Muscle layer of colon (tissue), 2 donors: ENCODE measurements around the gene RASA2.
"Not testable (repeated sequence)": the region's sequence is repeated elsewhere in the genome, so short reads cannot be mapped to it uniquely, and the experiment has no call there.

Experiments used
- H3K27ac ChIP-seq: one replicate; pipeline ENCODE4 v1.7.0; 2013; ENCODE audit warnings: low read depth, mild to moderate bottlenecking, low read length, moderate library complexity
- H3K27me3 ChIP-seq, 2 donors: one replicate each; pipeline ENCODE4 v1.7.0; 2013; ENCODE audit warnings: low read length in 2 of 2, mild to moderate bottlenecking in 2 of 2; ENCODE audit not compliant: insufficient read depth in 2 of 2, control insufficient read depth in 1 of 2
- H3K36me3 ChIP-seq: one replicate; pipeline ENCODE4 v1.7.0; 2013; ENCODE audit warnings: mild to moderate bottlenecking, low read length; ENCODE audit not compliant: insufficient read depth
- H3K4me1 ChIP-seq: one replicate; pipeline ENCODE4 v1.7.0; 2013; ENCODE audit warnings: mild to moderate bottlenecking, low read length; ENCODE audit not compliant: insufficient read depth
- H3K4me3 ChIP-seq, 2 donors: one replicate each; pipeline ENCODE4 v1.7.0; 2013; ENCODE audit warnings: low read length in 2 of 2, low read depth in 1 of 2, mild to moderate bottlenecking in 1 of 2, moderate library complexity in 1 of 2
- H3K9ac ChIP-seq: one replicate; pipeline ENCODE4 v1.7.0; 2013; ENCODE audit warnings: low read length
- H3K9me3 ChIP-seq: one replicate; pipeline ENCODE4 v1.7.0; 2013; ENCODE audit warnings: mild to moderate bottlenecking, low read length
- donor health status: abdominal sarcoma.
- donor health status: Adenocarcinoma of cecum.

The RASA2 gene

DNA sequence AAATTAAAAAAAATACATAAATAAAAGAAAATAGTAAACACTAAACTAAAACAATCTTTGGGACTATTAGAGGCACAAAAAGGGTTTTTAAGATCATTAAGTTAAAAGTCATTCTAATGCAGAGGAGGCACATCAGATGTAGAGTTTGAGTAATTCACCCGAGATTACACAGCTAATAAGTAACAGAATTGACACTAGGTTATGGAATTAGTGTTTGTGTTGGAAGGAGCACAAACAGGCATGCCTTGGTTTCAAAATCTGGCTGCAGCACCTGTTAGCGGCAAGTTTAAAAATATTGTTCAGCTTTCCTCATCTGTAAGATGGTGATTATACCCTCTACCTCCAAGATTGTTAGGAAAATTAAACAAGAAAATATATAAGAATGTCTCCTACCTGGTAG is 39.0 kb downstream of the RASA2 start:
- H3K4me3 ChIP-seq: no peak overlapping the region
- H3K9ac ChIP-seq: no peak overlapping the region
- no peaks in the 10 kb centered on the region for H3K4me1 ChIP-seq
- H3K27me3 ChIP-seq: no peaks in the 10 kb centered on the region
- H3K9me3 ChIP-seq: no peaks in the 10 kb centered on the region
- H3K36me3 ChIP-seq: peaks cover 4% of the 10 kb centered on the region
- H3K27ac ChIP-seq: no peak overlapping the region

DNA sequence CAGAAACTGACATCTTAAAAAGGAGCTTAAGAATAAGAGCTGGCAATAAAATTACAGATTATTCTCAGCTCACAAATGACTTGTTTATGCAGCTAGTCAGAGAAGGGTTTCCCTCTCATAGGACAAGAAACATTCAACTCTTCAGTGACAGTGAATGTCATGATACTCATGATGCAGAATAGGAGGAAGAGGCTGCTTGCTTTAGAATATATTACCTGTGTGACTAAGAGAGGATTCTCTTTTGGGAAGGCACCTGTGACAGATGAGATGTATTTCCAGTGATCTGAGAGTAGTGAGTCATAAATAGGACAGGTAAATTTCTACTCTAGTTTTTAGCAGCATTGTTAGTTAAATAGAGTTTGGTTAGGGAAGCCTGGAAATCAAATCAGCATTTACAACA is 39.9 kb downstream of the RASA2 start:
- H3K9ac ChIP-seq: no peak overlapping the region
- H3K36me3 ChIP-seq: peaks cover 4% of the 10 kb centered on the region
- no peak overlapping the region for H3K4me3 ChIP-seq
- H3K9me3 ChIP-seq: no peaks in the 10 kb centered on the region
- H3K27ac ChIP-seq: no peak overlapping the region
- no peaks in the 10 kb centered on the region for H3K4me1 ChIP-seq
- no peaks in the 10 kb centered on the region for H3K27me3 ChIP-seq

DNA sequence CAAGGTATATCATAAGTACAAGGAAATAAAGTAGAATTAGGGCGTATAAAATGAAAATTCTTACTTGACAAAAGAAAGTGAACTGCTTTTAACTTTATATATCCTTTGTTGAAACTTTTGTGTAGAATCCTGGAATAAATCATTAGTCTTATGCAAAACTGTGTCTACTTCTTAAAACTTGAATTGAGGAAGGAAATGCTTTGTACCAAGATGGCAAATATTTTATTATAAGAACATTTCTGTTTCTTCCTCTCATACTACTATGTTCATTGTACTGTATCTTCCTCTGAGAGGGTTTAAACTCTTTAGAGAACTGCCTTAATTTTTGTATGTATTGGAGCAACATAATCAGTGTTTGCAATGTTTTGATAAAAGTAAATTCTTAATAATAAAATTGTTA is 42.0 kb downstream of the RASA2 start:
- no peaks in the 10 kb centered on the region for H3K27me3 ChIP-seq
- no peak overlapping the region for H3K9ac ChIP-seq
- H3K9me3 ChIP-seq: no peaks in the 10 kb centered on the region
- no peaks in the 10 kb centered on the region for H3K4me1 ChIP-seq
- no peaks in the 10 kb centered on the region for H3K36me3 ChIP-seq
- no peak overlapping the region for H3K27ac ChIP-seq
- H3K4me3 ChIP-seq: no peak overlapping the region

DNA sequence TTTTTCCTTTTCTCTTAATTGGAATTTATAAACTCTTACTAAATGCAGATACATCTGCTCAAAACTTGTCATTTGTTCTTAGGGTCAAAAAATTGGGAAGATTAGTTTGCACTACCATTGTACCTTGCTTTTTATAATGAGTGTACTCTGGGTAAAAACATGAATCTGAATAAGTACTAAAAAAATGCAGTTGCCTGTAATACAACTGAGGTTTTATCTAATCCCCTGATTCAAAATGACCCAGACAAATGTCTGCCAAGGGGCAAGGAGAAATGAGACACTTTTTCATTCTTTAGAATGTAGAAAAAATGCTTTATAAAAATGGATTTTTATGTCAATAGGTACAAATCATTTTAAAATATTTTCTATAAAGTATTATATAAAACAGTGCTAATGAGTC is 42.4 kb downstream of the RASA2 start:
- Histone ChIP-seq H3K27ac (no peak overlapping the region), H3K9me3 (no peaks in the 10 kb centered on the region), H3K36me3 (no peaks in the 10 kb centered on the region), H3K27me3 (no peaks in the 10 kb centered on the region), H3K9ac (no peak overlapping the region), H3K4me1 (no peaks in the 10 kb centered on the region), H3K4me3 (no peak overlapping the region)

DNA sequence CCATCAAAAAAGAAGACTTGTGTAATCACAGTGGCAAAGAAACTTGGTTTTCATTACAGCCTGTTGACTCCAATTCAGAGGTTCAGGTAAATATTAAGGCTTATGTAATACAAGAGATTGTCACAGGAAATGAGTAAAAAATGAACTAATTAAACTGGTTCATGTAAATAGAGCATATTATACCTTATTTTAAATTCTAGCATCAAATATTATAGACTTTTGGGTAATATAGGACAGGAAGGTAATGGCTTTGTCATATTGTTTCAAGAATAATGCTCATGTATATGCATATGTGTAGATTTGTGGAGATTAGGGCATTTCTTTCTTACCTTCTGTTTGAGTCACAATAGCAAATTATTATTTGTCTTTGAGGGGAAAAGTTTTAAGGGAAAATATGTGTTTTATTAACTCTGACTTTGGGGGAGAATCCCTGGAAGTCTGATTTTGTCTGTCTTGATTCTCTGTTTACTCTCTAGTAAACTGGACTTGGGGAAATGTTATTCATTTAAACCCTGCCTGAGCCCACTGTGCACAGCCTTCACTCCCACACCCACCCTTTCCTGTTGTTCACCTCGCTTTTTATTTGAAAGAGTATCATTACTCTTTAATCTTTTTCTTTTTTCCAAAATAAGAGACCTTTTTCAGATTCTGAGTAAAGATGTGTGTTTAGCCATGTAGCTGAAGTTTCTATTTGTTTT is 43.0 kb downstream of the RASA2 start:
- no peaks in the 10 kb centered on the region for H3K27me3 ChIP-seq
- no peak overlapping the region for H3K9ac ChIP-seq
- H3K36me3 ChIP-seq: no peaks in the 10 kb centered on the region
- no peak overlapping the region for H3K27ac ChIP-seq
- no peaks in the 10 kb centered on the region for H3K9me3 ChIP-seq
- H3K4me1 ChIP-seq: no peaks in the 10 kb centered on the region
- H3K4me3 ChIP-seq: no peak overlapping the region

DNA sequence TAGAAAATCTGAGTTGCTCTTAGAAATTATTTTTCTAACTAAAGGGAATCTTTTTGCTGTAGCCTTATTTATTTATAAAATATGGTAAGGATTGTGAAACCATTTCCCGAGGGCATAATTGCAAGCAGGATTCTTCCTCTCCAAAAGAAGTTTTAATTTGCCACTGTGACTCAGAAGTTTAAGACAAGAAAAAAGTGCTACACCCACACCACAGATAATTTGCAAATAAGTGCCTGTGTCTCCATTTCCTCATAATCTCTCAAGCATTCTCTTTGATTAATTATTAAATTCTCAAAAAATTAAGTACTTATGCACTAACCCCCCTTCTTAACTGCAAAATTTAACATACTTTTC is 43.6 kb downstream of the RASA2 start:
- no peaks in the 10 kb centered on the region for H3K27me3 ChIP-seq
- H3K27ac ChIP-seq: no peak overlapping the region
- H3K4me1 ChIP-seq: no peaks in the 10 kb centered on the region
- no peaks in the 10 kb centered on the region for H3K36me3 ChIP-seq
- no peaks in the 10 kb centered on the region for H3K9me3 ChIP-seq
- no peak overlapping the region for H3K4me3 ChIP-seq
- no peak overlapping the region for H3K9ac ChIP-seq

DNA sequence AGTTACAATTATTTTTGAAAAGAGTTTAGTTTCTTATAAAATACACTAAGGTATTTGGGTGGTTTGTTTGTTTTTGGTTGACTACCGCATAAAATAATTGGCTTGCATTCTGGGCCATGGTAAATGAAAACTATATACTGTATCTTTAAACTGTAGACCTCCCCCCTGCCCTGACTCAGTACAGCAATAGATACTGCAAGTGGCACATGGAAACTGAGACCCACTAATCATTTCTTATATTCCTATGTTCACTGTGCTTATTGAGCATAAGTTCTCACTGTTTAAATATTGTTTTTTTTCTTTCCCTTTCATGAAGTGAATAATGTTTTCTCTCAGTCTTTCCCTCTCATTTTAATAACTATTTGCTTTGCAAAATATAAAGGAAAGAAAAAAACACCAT is 45.8 kb downstream of the RASA2 start:
- H3K36me3 ChIP-seq: no peaks in the 10 kb centered on the region
- H3K4me1 ChIP-seq: no peaks in the 10 kb centered on the region
- H3K27me3 ChIP-seq: no peaks in the 10 kb centered on the region
- H3K9me3 ChIP-seq: no peaks in the 10 kb centered on the region
- no peak overlapping the region for H3K27ac ChIP-seq
- H3K4me3 ChIP-seq: no peak overlapping the region
- H3K9ac ChIP-seq: no peak overlapping the region

DNA sequence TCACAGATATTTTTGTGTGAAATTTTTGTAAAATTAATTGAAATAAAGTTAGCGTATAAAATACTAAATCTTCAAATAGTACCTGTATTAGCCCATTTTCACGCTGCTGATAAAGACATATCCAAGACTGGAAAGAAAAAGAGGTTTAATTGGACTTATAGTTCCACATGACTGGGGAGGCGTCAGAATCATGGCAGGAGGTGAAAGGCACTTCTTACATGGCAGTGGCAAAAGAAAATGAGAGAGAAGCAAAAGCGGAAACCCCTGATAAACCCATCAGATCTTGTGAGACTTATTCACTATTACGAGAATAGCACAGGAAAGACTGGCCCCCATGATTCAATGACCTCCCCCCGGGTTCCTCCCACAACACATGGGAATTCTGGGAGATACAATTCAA is 49.2 kb downstream of the RASA2 start:
- H3K4me1 ChIP-seq, H3K9me3 ChIP-seq, H3K9ac ChIP-seq, H3K27me3 ChIP-seq, H3K36me3 ChIP-seq, H3K27ac ChIP-seq, H3K4me3 ChIP-seq: not testable (repeated sequence)

DNA sequence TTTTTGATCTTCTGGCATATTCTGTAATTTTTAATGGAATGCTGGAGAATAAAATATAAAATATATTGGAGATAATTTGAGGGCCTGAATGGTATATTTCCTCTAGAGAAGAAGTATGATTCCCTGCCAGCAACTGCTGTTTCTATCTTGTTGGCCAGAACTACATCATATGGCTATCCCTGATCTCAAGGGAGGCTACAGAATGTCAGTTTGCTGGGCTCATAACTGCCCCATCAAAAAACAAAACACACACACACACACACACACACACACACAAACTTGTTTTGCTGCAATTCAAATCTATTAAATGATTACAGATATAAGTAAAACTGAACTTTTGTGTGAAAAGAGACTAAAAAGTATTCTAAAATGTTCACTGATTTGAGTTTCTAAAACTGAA is 51.0 kb downstream of the RASA2 start:
- no peak overlapping the region for H3K9ac ChIP-seq

DNA sequence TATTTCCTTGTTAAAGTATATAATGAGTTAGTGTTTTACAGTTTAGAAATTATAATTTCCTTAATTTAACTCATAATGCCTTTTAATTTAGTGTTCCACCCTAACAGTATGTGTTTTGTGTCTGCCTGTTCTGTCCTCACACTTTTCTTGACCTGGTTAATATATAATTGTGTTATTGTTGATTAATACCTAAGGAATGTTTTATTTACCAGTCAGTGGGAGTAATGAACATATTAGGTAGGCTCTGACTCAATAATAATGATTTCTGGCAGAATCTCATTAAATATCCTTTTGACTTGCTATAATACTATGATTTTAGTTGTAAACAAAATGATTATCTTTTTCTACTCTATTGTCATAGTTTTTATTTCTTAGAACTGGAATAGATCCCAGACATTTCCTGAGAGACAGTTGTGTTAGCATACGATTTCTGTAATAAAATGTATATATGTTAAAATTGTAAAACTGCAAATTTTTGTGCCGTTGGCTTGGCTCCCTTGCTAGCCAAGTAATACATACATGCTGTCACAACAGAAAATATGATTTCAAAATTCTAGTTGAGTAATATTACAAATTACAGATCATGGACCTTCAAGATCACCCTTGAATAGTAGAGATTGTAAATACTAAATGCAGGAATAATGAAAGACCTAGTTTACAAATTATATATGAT is 51.9 kb downstream of the RASA2 start:
- no peaks in the 10 kb centered on the region for H3K4me1 ChIP-seq
- H3K4me3 ChIP-seq: no peak overlapping the region
- no peak overlapping the region for H3K9ac ChIP-seq
- H3K9me3 ChIP-seq: no peaks in the 10 kb centered on the region
- H3K36me3 ChIP-seq: no peaks in the 10 kb centered on the region
- no peak overlapping the region for H3K27ac ChIP-seq
- H3K27me3 ChIP-seq: no peaks in the 10 kb centered on the region

More for the DNA sequence above, 51.0 kb downstream of the RASA2 start:
- H3K9me3 ChIP-seq: no peaks in the 10 kb centered on the region
- no peaks in the 10 kb centered on the region for H3K27me3 ChIP-seq
- no peaks in the 10 kb centered on the region for H3K4me1 ChIP-seq
- no peak overlapping the region for H3K4me3 ChIP-seq
- H3K36me3 ChIP-seq: no peaks in the 10 kb centered on the region
- no peak overlapping the region for H3K27ac ChIP-seq

DNA sequence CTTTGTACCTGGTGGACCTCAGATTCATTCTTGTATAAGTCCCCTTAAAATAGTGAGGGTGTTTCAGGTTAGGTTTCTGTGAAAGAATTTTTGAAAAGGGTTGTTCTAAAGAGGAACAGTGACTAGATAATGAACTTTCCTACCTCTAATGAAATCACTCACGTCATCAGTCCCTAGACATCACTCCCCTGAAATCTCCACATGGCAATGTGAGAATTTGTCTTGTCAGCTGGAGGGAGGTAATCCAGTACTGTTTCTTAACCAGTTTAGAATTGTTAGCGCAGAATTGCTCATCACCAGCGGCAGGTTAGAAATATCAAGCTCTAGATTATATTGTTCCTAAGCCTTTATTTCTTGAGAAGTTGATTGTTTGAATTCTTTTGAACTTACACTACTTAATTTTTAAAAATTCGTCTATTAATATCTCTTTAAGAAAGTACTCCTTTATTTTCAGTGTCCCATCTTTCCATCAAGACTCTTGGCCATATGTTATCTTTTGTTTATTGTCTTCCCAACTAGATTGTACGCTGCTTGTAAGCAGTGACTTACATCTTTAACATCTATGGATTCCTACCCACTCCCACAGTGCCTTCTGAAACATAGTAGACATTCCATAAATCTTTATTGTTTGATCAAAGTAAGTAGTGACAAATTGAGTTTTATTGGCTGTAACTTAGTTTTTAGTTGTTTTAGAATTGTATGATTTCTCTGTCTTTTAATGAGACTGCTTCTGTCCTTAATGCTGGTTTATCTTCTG is 52.8 kb downstream of the RASA2 start:
- Histone ChIP-seq H3K27ac (no peak overlapping the region), H3K36me3 (no peaks in the 10 kb centered on the region), H3K4me1 (no peaks in the 10 kb centered on the region), H3K9me3 (no peaks in the 10 kb centered on the region), H3K4me3 (no peak overlapping the region), H3K9ac (no peak overlapping the region), H3K27me3 (no peaks in the 10 kb centered on the region)
